ENCODE results near the gene STXBP5. TPM values are rescaled to one million over a fixed set of nuclear protein-coding genes. Genes with fewer than 3 reads are reported as not detected.

The STXBP5 gene
- total RNA-seq, 1 donor from 2014 or later, result 26.2 TPM

- no peak for ATAC-seq
- no peak for DNase-seq (ENCODE audit: low spot score)
- intact Hi-C loops (cut with DNase I), result no loop called here
Measured at GRCh38 chr6:147205690-147206600, 1.7 kb downstream of the STXBP5 start.

GRCh38 chr6:147207351-147207750 lies 3.1 kb downstream of the STXBP5 start:
- intact Hi-C loops (cut with DNase I), result no loop called here
- DNase-seq (ENCODE audit: low spot score), result no peak
- ATAC-seq, result no peak

GRCh38 chr6:147207837-147208754 lies 3.9 kb downstream of the STXBP5 start:
- intact Hi-C loops (cut with DNase I), result no loop called here
- DNase-seq (ENCODE audit: low spot score), result no peak
- ATAC-seq, result no peak

GRCh38 chr6:147209762-147210449 lies 5.7 kb downstream of the STXBP5 start:
- ATAC-seq (no peak), DNase-seq (ENCODE audit: low spot score) (no peak)
- intact Hi-C loops (cut with DNase I), result no loop called here

DNA sequence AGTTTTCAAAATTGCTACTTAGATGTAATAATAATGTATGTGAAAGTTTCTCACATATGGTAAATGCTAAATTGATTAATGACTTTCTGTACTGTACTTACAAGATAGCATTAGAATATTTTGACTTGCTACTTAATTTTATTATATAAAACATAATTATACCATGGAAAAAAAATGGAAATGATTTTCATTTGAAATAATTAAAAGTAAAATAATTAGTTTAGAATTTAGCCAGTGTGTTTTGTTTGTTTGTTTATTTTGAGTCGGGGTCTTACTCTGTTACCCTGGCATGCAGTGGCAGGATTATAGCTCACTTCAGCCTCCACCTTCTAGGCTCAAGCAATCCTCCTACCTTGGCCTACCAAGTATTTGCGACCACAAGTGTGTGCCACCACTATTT lies 7.1 kb downstream of the STXBP5 start:
- ATAC-seq, result no peak
- no peak for DNase-seq (ENCODE audit: low spot score)
- intact Hi-C loops (cut with DNase I), result no loop called here

- no peak for ATAC-seq
- DNase-seq (ENCODE audit: low spot score), result no peak
- intact Hi-C loops (cut with DNase I), result no loop called here
Measured at GRCh38 chr6:147211831-147212230, 7.6 kb downstream of the STXBP5 start.

DNA sequence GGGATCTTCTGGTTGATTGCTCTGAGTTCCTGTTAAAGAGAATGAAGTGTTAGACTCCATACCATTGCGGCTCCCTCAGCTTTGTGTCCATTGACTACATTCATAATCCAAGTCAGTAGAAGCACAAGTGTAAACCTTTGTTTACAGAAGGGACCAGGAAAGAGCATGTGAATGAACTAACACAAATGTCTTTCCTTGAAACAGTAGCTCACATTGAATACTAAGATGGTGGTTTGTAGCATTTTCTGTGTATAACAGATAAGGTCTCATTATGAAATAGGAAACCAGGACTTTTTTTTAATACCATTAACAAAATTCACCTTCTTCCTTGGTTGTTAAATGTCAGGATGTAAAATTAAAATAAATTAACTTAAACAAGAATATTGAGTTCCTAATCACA lies 8.4 kb downstream of the STXBP5 start:
- ATAC-seq (no peak), DNase-seq (ENCODE audit: low spot score) (no peak)
- intact Hi-C loops (cut with DNase I), result no loop called here

DNA sequence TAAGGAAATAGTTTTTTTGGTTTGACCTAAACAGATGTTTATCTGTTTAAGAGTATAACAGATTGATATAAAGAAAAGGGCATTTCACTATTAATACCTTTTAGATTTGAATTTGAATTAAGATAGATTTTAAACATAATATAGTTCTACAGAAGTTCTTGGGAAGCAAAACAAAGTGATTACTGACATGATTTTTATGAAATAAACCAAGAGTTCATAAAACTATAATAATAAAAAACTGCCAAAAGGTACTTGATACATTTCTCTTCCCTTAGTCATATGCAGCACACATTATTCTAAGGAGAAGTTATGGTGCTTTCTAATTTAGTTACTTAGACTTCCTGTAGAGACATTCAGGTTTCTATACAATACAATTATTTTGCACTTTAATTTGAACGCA lies 9.6 kb downstream of the STXBP5 start:
- ATAC-seq (no peak), DNase-seq (ENCODE audit: low spot score) (no peak)
- intact Hi-C loops (cut with DNase I), result no loop called here

- ATAC-seq, result no peak
- intact Hi-C loops (cut with DNase I), result no loop called here
- DNase-seq (ENCODE audit: low spot score), result no peak
Measured at GRCh38 chr6:147214248-147215227, 10.3 kb downstream of the STXBP5 start.

- ATAC-seq, result no peak
- intact Hi-C loops (cut with DNase I), result no loop called here
- DNase-seq (ENCODE audit: low spot score), result no peak
Measured at GRCh38 chr6:147216915-147217314, 12.7 kb downstream of the STXBP5 start.

DNA sequence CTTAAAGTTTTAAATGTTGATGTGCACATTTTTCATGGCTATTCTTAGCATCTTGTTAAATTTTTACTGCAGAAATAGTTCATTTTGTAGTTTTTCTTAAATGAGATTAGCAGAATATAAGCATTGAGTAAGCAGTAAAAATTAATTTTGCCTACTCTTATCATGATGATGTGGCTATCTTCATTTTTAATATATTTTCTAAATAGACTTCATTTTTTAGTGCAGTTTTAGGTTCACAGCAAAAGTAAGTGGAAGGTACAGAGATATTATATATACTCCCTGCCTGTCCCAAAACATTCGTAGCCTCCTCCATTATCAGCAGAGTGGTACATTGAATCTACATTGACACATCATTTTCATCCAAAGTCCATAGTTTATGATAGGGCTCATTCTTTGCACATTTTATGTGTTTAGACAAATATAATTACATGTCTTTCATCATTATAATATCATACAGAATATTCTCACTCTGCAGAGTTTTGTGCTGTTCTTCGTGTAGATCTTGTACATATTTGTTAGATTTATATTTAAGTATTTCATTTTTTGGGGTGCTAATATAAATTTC lies 13.7 kb downstream of the STXBP5 start:
- intact Hi-C loops (cut with DNase I), result no loop called here
- ATAC-seq (no peak), DNase-seq (ENCODE audit: low spot score) (no peak)

DNA sequence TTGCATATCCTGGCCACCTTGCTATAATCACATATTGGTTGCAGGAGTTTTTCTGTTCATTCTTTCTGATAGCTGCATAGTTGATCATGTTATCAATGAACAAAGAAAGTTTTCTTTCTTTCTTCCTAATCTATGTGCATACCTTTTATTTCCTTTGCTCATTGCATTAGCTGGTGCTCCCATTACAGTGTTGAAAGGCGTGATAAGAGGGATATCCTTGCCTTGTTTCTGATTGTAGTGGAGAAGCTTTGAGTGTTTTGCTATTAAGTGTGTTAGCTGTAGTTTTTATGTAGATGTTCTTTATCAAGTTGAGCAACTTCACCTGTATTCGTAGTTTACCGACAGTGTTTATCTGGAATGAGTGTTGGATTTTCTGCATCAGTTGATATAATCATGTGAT lies 14.6 kb downstream of the STXBP5 start:
- DNase-seq (ENCODE audit: low spot score) (no peak), ATAC-seq (no peak)
- intact Hi-C loops (cut with DNase I), result no loop called here

DNA sequence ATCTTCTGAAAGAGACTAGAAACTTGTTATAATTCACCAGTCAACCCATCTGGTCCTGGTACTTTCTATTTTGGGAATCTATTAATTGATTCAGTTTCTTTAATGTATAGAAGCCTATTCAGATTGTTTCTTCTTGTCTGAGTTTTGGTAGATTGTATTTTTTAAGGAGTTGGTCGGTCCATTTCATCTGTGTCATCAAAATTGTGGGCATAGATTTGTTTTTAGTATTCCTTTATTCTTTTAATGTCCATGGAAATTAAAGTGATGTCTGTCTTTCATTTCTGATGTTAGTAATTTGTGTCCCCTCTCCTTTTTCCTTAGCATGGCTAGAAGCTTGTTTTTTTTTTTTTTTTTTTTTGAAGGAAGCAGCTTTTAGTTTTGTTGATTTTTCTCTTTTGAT lies 15.2 kb downstream of the STXBP5 start:
- DNase-seq (ENCODE audit: low spot score), result no peak
- no peak for ATAC-seq
- intact Hi-C loops (cut with DNase I), result no loop called here

DNA sequence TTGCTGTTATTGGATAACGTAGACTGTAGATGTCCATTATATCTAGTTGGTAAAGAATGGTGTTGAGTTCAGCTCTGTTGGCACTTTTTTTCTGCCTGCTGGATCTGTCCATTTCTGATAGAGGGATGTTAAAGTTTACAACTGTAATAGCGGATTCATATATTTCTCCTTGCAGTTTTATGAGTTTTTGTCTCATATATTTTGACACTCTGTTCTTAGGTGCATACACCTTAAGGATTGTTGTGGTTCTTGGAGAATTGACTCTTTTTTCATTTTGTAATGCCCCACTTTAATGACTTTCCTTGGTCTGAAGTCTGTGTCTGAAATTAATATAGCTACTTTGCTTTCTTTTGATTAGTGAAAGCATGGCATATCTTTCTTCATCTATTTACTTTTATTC lies 16.1 kb downstream of the STXBP5 start:
- intact Hi-C loops (cut with DNase I), result no loop called here
- DNase-seq (ENCODE audit: low spot score), result no peak
- no peak for ATAC-seq

GRCh38 chr6:147221739-147222138 lies 17.5 kb downstream of the STXBP5 start:
- ATAC-seq, result no peak
- DNase-seq (ENCODE audit: low spot score), result no peak
- intact Hi-C loops (cut with DNase I), result no loop called here

DNA sequence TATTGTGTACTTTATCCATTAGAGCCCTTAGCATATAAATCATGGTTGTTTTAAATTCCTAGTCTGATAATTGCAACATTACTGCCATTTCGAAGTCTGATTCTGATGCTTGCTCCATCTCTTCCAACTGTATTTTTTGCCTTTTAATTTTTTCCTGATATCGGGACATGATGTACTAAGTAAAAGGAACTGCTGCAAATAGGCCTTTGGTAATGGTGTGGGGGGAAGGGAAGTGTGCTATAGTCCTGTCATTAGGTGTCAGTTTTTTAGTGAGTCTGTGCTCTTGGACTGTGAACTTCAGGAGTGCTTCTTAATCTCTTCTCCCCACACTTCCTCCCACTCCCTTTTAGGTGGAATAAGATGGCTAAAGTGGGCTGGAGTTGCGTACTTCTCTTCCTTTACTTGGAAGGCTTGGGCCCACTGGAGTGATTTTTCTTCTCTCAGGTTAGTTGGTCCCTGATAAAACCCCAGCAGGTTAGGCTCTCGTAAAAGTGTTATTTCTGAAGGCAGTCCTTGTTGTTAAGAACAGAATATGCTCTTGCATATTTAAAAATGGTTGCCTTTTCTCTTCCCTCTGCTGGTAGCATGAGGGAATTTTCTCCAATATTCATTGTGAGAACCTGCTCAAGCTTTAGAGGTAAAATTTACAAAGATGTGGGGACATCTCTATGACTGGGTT lies 18.1 kb downstream of the STXBP5 start:
- DNase-seq (ENCODE audit: low spot score) (no peak), ATAC-seq (no peak)
- intact Hi-C loops (cut with DNase I), result no loop called here

- no peak for DNase-seq (ENCODE audit: low spot score)
- intact Hi-C loops (cut with DNase I), result no loop called here
- no peak for ATAC-seq
Measured at GRCh38 chr6:147223736-147224135, 19.5 kb downstream of the STXBP5 start.

All from sciatic nerve (tissue), 2 donors.